ENCODE measurements around the gene TMEM92.

GRCh38 chr17:50272246-50272645, 2.0 kb upstream of the TMEM92 start:
- TF ChIP-seq CTCF (conservative IDR thresholded peaks at IDR 0.05; ENCODE audit: low read length) (no peak), EZH2phosphoT487 (IDR thresholded peaks at IDR 0.05; ENCODE audit: borderline replicate concordance, low read depth, low read length) (no peak)

All from OCI-LY7 (cell line).